MM.1S (cell line): ENCODE measurements around the gene PGRMC2.

Experiments used
- DNase-seq: peaks from one replicate; pipeline ENCODE4 v3.0.0-alpha.2; 2015
- H2AFZ ChIP-seq: fragments of 300-600 bp; sonication (generic); 2 replicates; pipeline ENCODE4 v1.6.0; 2016; ENCODE audit warnings: antibody characterized with exemption, low read length
- H3F3A ChIP-seq: fragments of 300-600 bp; sonication (generic); 2 replicates; pipeline ENCODE4 v1.6.1; 2016; ENCODE audit warnings: mild to moderate bottlenecking, antibody characterized with exemption, low read length, moderate library complexity, mixed read lengths; ENCODE audit not compliant: insufficient read depth
- H3K27ac ChIP-seq: fragments of 300-600 bp; sonication (generic); 2 replicates; pipeline ENCODE4 v1.5.1; 2016; ENCODE audit warnings: mild to moderate bottlenecking, low read length
- H3K27me3 ChIP-seq: fragments of 300-600 bp; sonication (generic); replicated peaks from 2 replicates; pipeline ENCODE4 v1.6.0; 2016; ENCODE audit warnings: low read length; ENCODE audit not compliant: insufficient read depth
- H3K36me3 ChIP-seq: fragments of 300-600 bp; sonication (generic); replicated peaks from 2 replicates; pipeline ENCODE4 v1.6.1; 2016; ENCODE audit warnings: mild to moderate bottlenecking, low read length, mixed read lengths; ENCODE audit not compliant: insufficient read depth
- H3K4me1 ChIP-seq: fragments of 300-600 bp; sonication (generic); 2 replicates; pipeline ENCODE4 v1.6.1; 2016; ENCODE audit warnings: low read length, mixed read lengths
- H3K4me2 ChIP-seq: fragments of 300-600 bp; sonication (generic); 2 replicates; pipeline ENCODE4 v1.6.0; 2016; ENCODE audit warnings: low read depth, low read length
- H3K4me3 ChIP-seq: fragments of 300-600 bp; sonication (generic); 2 replicates; pipeline ENCODE4 v1.5.1; 2016; ENCODE audit warnings: low read length, mixed read lengths
- H3K79me2 ChIP-seq: fragments of 300-600 bp; sonication (generic); 2 replicates; pipeline ENCODE4 v1.6.1; 2016; ENCODE audit warnings: mixed run types, low read length, mixed read lengths
- H3K9ac ChIP-seq: fragments of 300-600 bp; sonication (generic); 2 replicates; pipeline ENCODE4 v1.6.1; 2016; ENCODE audit warnings: low read length, mixed read lengths
- H3K9me2 ChIP-seq: fragments of 300-600 bp; sonication (generic); replicated peaks from 2 replicates; pipeline ENCODE4 v1.6.1; 2016; ENCODE audit warnings: mild to moderate bottlenecking, low read length, mixed read lengths; ENCODE audit not compliant: insufficient read depth
- H3K9me3 ChIP-seq: fragments of 300-600 bp; sonication (generic); replicated peaks from 2 replicates; pipeline ENCODE4 v1.6.1; 2016; ENCODE audit warnings: mild to moderate bottlenecking, low read length, mixed read lengths; ENCODE audit not compliant: insufficient read depth
- H4K20me1 ChIP-seq: fragments of 300-600 bp; sonication (generic); 2 replicates; pipeline ENCODE4 v1.6.1; 2016; ENCODE audit warnings: mild to moderate bottlenecking, low read length, moderate library complexity, mixed read lengths; ENCODE audit not compliant: insufficient read depth
- EZH2 ChIP-seq: fragments of 300-600 bp; sonication (generic); optimal IDR thresholded peaks from 2 replicates; pipeline ENCODE3; 2017; ENCODE audit warnings: low read depth, mild to moderate bottlenecking, antibody characterized with exemption, low read length, mixed read lengths
- EZH2phosphoT487 ChIP-seq: fragments of 300-600 bp; sonication (generic); IDR thresholded peaks from 2 replicates; pipeline ENCODE4 v1.6.1; 2018; ENCODE audit warnings: antibody characterized with exemption, low read length
- TF ChIP-seq, protein P1 (sequence below): fragments of 300-600 bp; sonication (generic); IDR thresholded peaks from 2 replicates; pipeline ENCODE4 v1.5.1; 2016; ENCODE audit warnings: antibody characterized with exemption, low read length, mixed read lengths

PGRMC2 gene

DNA sequence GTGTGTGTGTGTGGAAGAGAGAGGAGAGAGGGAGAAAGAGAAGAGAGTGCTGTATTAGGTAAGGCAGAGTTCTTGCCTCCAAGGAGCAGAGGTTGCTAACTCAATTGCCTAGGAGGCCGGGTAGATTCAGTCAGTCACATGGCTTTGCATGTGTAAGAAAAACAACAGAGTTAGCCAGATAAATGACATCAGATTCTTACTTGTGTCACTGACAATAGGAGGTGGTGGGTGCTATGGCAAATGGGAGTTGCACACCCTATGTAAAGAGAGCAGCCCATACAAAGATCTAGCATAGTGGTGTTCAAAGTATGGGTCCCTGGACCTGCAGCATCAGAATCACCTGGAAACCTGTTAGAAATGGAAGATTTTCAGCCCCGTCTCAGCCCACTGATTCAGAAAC, 14.4 kb upstream of the PGRMC2 start:
- Histone ChIP-seq H3K4me3 (no peak overlapping the region), H3K9me2 (no peaks in the 10 kb centered on the region), H2AFZ (no peak overlapping the region), H3K27ac (no peak overlapping the region), H3K27me3 (no peaks in the 10 kb centered on the region), H3K36me3 (no peaks in the 10 kb centered on the region), H4K20me1 (no peaks in the 10 kb centered on the region), H3K9ac (no peak overlapping the region), H3F3A (no peaks in the 10 kb centered on the region), H3K79me2 (no peaks in the 10 kb centered on the region), H3K4me1 (peaks cover 2% of the 10 kb centered on the region), H3K4me2 (no peak overlapping the region), H3K9me3 (no peaks in the 10 kb centered on the region)
- no peak for TF ChIP-seq EZH2
- DNase-seq: no peak

DNA sequence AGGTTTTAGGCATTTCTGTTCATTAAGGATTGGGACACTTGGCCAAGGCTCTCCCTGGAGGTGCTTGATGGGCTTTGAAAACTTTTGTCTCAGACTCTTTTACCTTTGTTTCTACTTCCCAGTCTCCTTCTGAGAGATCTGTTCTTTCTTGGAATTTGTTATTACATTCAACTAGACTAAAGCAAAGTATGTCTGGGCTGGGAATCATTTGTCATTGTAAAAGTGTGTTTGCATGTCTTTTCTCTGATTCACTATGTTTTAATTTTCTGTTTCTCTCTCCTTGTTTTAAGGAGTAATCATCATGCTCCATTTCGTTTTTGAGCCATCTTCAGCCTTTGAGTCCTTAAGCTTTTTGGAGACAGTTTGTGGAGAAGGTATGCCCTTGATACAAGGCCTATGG, 12.2 kb upstream of the PGRMC2 start:
- TF ChIP-seq EZH2phosphoT487: no peak
- TF ChIP-seq EZH2: no peak
- TF ChIP-seq, protein P1, sequence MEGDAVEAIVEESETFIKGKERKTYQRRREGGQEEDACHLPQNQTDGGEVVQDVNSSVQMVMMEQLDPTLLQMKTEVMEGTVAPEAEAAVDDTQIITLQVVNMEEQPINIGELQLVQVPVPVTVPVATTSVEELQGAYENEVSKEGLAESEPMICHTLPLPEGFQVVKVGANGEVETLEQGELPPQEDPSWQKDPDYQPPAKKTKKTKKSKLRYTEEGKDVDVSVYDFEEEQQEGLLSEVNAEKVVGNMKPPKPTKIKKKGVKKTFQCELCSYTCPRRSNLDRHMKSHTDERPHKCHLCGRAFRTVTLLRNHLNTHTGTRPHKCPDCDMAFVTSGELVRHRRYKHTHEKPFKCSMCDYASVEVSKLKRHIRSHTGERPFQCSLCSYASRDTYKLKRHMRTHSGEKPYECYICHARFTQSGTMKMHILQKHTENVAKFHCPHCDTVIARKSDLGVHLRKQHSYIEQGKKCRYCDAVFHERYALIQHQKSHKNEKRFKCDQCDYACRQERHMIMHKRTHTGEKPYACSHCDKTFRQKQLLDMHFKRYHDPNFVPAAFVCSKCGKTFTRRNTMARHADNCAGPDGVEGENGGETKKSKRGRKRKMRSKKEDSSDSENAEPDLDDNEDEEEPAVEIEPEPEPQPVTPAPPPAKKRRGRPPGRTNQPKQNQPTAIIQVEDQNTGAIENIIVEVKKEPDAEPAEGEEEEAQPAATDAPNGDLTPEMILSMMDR: no peak
- Histone ChIP-seq H3K27ac (no peak overlapping the region), H2AFZ (no peak overlapping the region), H3K27me3 (no peaks in the 10 kb centered on the region), H3F3A (no peaks in the 10 kb centered on the region), H3K9me2 (no peaks in the 10 kb centered on the region), H3K9me3 (no peaks in the 10 kb centered on the region), H3K4me3 (no peak overlapping the region), H3K9ac (no peak overlapping the region), H3K4me2 (no peak overlapping the region), H4K20me1 (no peaks in the 10 kb centered on the region), H3K79me2 (no peaks in the 10 kb centered on the region), H3K4me1 (no peaks in the 10 kb centered on the region), H3K36me3 (no peaks in the 10 kb centered on the region)
- DNase-seq: no peak

DNA sequence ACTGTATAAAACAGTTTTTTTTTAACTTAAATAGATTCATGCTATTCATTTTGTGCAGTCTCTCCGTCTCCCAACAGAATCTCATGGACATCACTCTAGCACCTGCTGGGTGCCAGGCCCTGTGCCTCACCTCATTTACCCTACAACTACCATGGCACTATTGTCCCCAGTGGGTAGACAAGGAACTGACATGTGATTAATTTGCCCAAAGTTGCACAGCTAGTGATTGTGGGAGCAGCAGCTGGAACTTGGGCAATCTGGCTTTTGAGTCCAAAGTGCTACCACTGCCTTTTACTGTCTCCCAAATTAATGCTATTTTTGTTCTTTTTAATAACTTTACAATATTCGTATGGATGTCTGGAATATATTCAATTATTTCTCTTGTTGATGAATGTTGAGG, 11.2 kb upstream of the PGRMC2 start:
- H2AFZ ChIP-seq: no peak overlapping the region
- TF ChIP-seq EZH2 (no peak), EZH2phosphoT487 (no peak)
- TF ChIP-seq, protein P1: no peak; the same call in 1 of the 2 replicates
- DNase-seq: no peak

DNA sequence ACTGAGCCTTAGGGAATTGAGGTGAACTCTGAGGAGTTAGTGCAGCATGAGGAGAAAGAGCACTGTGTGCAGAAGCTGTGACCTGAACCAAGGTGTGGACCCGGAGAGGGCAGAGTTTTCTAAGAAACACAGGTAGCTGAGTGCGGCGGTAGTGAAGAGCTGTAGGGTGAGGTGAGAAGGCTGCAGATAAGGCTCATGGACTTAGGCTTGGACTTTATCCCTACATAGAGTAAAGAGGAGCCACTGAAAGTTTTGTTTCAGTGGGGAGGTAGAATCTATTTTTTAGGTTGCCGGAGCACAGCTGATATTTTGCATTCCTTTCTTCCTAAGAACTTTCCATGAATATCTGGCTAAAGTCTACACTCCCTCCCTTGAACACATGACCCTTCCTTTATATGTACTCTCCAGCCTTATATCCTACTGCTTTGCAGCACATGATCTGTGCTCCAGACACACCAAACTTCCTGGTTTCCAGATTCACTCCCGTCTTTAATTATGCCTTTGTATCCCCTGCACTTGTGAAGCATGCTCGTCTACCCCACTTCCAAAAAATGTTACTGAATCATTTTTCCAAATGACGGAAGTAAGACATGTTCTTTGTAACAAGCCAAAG, 10.6 kb upstream of the PGRMC2 start:
- DNase-seq: no peak
- H4K20me1 ChIP-seq: no peaks in the 10 kb centered on the region
- H3K9ac ChIP-seq: no peak overlapping the region
- H3K4me1 ChIP-seq: no peaks in the 10 kb centered on the region
- no peak overlapping the region for H3K27ac ChIP-seq
- H3K9me2 ChIP-seq: no peaks in the 10 kb centered on the region
- H2AFZ ChIP-seq: no peak overlapping the region
- TF ChIP-seq EZH2: no peak
- TF ChIP-seq, protein P1: no peak
- TF ChIP-seq EZH2phosphoT487: no peak
- no peaks in the 10 kb centered on the region for H3K27me3 ChIP-seq
- no peak overlapping the region for H3K4me2 ChIP-seq
- H3K79me2 ChIP-seq: no peaks in the 10 kb centered on the region
- no peaks in the 10 kb centered on the region for H3K36me3 ChIP-seq
- no peak overlapping the region for H3K4me3 ChIP-seq
- H3K9me3 ChIP-seq: no peaks in the 10 kb centered on the region
- H3F3A ChIP-seq: no peaks in the 10 kb centered on the region

More for the DNA sequence above, 11.2 kb upstream of the PGRMC2 start:
- H3K9me3 ChIP-seq: no peaks in the 10 kb centered on the region
- H3K9ac ChIP-seq: no peak overlapping the region
- H3K27ac ChIP-seq: no peak overlapping the region
- no peaks in the 10 kb centered on the region for H3K79me2 ChIP-seq
- no peaks in the 10 kb centered on the region for H3F3A ChIP-seq
- H4K20me1 ChIP-seq: no peaks in the 10 kb centered on the region
- H3K4me1 ChIP-seq: no peaks in the 10 kb centered on the region
- no peaks in the 10 kb centered on the region for H3K9me2 ChIP-seq
- no peak overlapping the region for H3K4me2 ChIP-seq
- H3K36me3 ChIP-seq: no peaks in the 10 kb centered on the region
- no peaks in the 10 kb centered on the region for H3K27me3 ChIP-seq
- H3K4me3 ChIP-seq: no peak overlapping the region
